Upper lobe of left lung (tissue), 4 donors: Measurements from ENCODE around the gene NOB1.

ENCODE experiments used
- EP300 ChIP-seq, 4 donors: sonication (generic); formaldehyde crosslinking; IDR thresholded peaks; one replicate each; pipeline ENCODE4 v1.5.1; 2017; ENCODE audit warnings: antibody characterized with exemption in 4 of 4, control low read depth in 2 of 4
- POLR2A ChIP-seq, 4 donors: fragments of 450-650 bp; IDR thresholded peaks; one replicate each; pipeline ENCODE4 v1.5.1; 2016 to 2017; ENCODE audit warnings: antibody characterized with exemption in 4 of 4, mild to moderate bottlenecking in 2 of 4
- POLR2AphosphoS5 ChIP-seq, 2 donors: sonication (generic); formaldehyde crosslinking; IDR thresholded peaks; one replicate each; pipeline ENCODE4 v1.5.1; 2017; ENCODE audit warnings: antibody characterized with exemption in 2 of 2
- TF ChIP-seq, protein P1 (sequence below), 6 experiments: fragments of 450-650 bp in 4 of 6; fragments of 200-600 bp in 2 of 6; sonication (generic) in 2 of 6; IDR thresholded peaks; one replicate each; pipeline ENCODE4 v1.5.1; 2016 to 2019; ENCODE audit warnings: antibody characterized with exemption in 6 of 6

DNA sequence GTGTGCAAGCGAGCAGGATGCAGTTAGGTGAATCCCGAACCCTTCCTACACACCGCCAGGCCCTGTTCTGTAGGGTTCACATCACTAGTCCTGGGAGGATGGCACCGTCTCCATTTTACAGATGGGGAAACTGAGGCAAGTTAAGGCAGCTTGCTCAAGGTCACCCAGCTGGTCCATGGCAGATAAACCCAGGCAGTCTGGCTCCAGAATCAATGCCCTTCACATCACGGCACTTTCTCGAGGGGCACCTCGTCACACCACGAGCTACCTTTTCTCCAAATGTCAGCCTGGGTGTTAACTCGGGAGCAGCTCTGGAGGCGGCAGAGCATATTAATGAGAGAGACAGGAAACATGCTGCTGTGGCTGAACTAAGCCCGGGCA lies 9.5 kb downstream of the NOB1 start:
- TF ChIP-seq, protein P1, sequence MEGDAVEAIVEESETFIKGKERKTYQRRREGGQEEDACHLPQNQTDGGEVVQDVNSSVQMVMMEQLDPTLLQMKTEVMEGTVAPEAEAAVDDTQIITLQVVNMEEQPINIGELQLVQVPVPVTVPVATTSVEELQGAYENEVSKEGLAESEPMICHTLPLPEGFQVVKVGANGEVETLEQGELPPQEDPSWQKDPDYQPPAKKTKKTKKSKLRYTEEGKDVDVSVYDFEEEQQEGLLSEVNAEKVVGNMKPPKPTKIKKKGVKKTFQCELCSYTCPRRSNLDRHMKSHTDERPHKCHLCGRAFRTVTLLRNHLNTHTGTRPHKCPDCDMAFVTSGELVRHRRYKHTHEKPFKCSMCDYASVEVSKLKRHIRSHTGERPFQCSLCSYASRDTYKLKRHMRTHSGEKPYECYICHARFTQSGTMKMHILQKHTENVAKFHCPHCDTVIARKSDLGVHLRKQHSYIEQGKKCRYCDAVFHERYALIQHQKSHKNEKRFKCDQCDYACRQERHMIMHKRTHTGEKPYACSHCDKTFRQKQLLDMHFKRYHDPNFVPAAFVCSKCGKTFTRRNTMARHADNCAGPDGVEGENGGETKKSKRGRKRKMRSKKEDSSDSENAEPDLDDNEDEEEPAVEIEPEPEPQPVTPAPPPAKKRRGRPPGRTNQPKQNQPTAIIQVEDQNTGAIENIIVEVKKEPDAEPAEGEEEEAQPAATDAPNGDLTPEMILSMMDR (IDR thresholded peaks at IDR 0.05): no peak
- TF ChIP-seq POLR2A (IDR thresholded peaks at IDR 0.05) (no peak), POLR2AphosphoS5 (IDR thresholded peaks at IDR 0.05) (no peak), EP300 (IDR thresholded peaks at IDR 0.05) (no peak)
